Left colon (tissue), 2 donors: Measurements from ENCODE around the gene CLEC16A. TPM values are rescaled to one million over a fixed set of nuclear protein-coding genes. Genes with fewer than 3 reads are reported as not detected.
"Not testable (repeated sequence)": the region's sequence is repeated elsewhere in the genome, so short reads cannot be mapped to it uniquely, and the experiment has no call there.

Experiments used
- ATAC-seq: fragments of 200-7000 bp; cut with Tn5 transposase; one replicate; pipeline ENCODE4 v1.9.1; 2020; ENCODE audit warnings: mild to moderate bottlenecking, moderate library complexity
- DNase-seq, 2 donors: peaks; one replicate each; pipeline ENCODE4 v3.0.0-alpha.2; 2020
- intact Hi-C, 2 donors: fragments of 100-400 bp; cut with DNase I in 1 of 2; cut with micrococcal nuclease in 1 of 2; formaldehyde crosslinking; loops; one replicate each; pipeline versions ENCODE4 v1.11.2 to v1.14.0; 2022; cut with DNase I, micrococcal nuclease
- total RNA-seq, 2 donors: library from RNA; stranded (reverse); fragmentation: NEBNext Ultra II Directional; extraction: Animal tissue kit (Norgen Biotek cat#: 25700); gene quantifications; one replicate each; pipeline ENCODE4 v1.2.1, GENCODE V29; 2021
- donor health status: DM: no; HTN: no; CAD: no.
- donor health status: DM: yes; HTN: yes; CAD: no.

Gene CLEC16A
- total RNA-seq, 2 donors from 2014 or later, result 27.3 to 41.6 TPM

DNA sequence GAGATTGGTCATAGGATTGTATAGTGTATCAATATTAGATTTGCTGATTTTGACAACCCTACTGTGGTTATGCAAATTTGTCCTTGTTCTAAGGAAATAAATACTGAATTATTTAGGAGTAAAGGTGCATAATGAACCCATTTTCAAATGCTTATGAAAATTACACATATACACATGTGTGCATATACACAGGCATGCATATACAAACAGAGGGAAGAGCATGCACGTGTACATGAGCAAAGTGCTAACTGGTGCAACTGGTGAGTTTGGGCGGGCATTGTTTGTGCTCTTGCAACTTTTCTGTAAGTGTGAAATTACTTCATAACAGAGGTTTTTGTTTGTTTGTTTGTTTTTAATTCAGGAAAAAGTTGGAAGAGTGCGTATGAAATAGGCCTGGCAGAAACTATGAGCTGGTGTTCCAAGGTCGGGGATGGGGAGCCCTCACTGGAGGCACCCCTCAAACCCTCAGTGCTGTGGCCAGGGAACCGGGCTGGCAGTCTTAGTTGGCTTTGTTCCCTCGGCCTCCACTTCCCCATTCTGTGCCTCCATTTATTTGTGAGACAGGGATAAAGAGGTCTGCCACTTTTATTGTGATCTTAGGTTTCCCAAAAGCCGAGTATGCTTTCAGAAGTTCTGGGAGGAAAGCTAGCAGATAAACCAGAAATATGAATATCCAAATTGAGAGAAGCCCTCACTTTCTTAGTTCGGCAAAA, 7.9 kb upstream of the CLEC16A start:
- ATAC-seq (no peak), DNase-seq (no peak)
- intact Hi-C loops, result no loop called here

GRCh38 chr16:10937068-10937859, 7.1 kb upstream of the CLEC16A start:
- ATAC-seq, result no peak
- DNase-seq, result no peak
- intact Hi-C loops, result no loop called here

GRCh38 chr16:10938321-10938720, 6.0 kb upstream of the CLEC16A start:
- DNase-seq, result no peak
- intact Hi-C loops, result no loop called here
- ATAC-seq, result peak; percentile 21

DNA sequence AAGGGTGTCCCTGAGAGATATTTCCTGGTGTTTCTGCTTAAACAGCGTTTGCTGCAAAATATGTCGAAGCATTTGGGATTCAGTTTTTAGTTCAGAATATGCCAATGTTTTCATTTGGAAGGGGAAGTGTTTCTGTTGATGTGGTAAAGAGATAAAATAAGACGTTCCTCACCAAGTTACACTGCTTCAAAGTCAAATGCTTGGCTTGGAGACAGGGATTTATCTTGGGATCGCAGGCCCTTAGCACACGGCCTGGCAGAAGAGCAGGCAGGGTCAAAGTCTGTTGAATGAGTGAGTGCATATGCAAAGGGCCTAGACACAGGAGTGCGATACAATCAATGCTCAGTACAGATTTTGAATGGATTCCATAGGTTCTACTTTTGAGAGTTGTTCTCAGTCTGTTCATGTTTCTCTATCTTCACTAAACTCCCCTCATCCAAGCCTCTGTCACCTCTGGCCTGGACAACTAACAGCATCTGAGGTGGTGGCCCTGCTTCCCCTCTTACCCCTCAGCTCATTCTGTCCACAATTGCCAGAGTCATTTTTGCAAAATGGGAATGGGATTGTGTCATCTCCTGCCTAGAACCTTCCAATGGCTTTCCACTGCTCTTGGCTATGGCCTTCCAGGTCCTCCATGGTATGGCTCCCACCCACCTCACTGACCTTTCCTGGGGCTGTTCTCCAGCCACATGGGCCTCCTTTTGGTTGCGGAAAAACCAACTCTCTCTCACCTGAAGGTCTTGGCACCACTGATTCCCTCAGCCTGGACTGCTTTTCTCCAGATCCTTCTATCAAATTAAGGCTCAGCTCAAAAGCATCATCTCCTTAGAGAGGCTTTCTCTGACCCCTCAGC, 5.3 kb upstream of the CLEC16A start:
- intact Hi-C loops, result no loop called here
- DNase-seq (no peak), ATAC-seq (peak; percentile 31)

DNA sequence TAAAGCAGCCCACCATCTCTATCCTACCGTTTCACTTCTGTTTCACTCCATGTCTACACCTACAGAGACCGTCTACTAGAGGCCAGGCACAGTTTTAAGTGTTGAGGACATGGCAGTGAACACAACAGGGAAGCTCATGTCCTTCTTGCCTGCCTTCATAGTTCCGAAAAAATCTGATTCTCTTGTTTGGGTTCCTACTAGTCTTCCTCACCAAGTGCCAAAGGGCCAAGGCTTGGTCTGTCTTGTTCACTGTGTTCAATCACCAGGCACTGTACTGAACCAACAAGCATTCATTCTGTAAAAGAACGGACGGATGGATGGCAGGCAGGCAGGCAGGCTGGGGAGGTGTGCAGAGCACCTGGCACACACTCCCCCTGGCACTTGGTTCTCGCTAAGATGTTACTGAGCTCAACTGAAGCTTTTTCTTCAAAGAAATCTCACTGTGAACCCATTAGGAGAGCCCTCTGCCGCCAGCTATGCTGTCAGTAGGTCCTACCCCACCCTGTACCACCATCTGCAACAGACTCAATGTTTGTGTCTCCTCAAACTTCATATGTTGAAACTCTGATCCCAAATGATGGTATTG, 4.6 kb upstream of the CLEC16A start:
- intact Hi-C loops, result no loop called here
- no peak for ATAC-seq
- no peak for DNase-seq

DNA sequence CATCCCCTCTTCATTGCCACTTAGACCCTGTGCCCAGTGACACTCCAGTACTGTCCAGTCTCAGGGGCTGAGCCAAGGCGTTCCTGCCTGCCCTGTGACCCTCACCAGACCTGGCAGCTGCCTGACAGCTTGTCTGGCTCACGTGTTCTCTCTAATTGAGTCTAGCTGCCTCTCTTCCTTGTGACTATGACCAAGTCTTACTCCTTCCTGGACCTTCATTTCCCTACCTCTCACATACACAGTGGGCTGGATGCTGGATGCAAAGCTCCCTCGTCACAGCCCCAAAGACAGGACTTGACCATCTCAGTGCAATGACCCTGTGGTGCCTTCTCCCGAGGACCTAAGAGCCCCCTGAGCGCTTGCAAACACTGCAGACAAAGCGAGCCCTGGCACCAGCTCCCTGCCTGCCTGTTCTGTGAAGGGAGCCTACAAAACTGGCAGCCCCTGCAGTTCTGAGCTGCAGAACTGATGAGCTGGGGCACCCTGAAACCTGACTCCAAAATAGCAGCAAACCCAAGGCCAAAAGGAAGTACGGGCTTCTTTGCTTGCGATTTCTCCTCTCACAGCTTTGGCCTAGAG, 3.8 kb upstream of the CLEC16A start:
- ATAC-seq, result peak; percentile 12
- intact Hi-C loops, result no loop called here
- DNase-seq, result peak in 1 of 2 donors; percentile 64

DNA sequence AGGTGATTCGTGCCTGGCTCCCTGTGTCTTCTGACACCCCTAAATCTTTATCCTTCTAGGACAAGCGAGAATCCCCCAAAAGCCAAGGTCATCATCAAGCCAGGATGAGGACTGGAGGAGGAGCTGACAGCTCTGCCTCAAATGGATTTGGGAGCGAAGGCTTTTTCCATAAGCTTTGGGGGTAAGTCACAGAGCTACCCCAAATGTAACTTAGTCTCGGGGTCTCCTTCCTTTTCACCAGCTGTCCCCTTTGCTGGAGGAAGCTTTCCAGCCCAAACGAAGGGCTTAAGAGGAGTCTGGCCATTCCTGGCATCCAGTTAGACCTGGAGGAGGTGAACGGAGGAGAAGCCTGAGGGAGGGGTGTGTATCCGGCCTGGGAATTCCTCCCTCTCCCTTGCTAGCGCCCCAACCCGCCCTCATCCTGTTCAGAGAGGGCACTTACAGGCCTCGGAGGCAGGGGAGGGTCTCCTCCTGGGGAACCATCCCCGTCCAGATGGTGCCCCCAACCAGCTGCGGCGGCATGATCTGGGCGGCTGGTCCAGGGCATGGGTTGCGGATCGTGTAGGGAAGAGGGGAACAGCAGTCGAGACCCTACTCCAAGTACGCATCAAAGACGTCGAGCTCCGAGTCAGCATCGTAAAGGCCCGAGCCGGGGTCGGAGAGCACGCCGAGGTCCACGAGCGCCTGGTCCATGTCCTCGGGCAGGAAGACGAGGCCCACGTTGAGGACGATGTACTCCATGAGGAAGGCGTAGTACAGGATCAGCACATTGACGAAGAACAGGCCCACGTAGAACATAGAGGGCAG, 3.0 kb upstream of the CLEC16A start:
- intact Hi-C loops, result no loop called here
- ATAC-seq (no peak), DNase-seq (peak in 1 of 2 donors; percentile 36)

DNA sequence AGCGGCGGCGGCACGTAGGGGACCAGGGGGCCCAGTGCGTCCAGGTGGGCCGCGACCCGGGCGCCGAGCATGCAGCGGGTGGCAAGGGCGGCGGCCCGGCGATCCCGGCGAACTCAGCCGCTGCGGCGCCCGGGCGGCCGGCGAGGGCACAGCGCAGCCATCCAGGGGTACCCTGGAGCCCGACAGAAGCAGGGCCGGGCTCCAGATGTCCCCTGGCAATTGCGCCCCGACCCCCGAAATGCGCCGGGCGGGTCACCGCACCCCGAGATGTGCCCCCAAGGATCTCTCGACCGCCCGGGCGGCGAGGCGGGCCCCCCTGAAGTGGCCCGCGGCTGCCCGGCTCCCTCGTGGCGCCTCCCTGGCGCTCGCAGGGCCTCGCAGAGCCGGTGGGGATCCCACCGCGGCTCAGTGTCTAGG, 2.4 kb upstream of the CLEC16A start:
- peak; percentile 10 for ATAC-seq
- DNase-seq, intact Hi-C loops: not testable (repeated sequence)

DNA sequence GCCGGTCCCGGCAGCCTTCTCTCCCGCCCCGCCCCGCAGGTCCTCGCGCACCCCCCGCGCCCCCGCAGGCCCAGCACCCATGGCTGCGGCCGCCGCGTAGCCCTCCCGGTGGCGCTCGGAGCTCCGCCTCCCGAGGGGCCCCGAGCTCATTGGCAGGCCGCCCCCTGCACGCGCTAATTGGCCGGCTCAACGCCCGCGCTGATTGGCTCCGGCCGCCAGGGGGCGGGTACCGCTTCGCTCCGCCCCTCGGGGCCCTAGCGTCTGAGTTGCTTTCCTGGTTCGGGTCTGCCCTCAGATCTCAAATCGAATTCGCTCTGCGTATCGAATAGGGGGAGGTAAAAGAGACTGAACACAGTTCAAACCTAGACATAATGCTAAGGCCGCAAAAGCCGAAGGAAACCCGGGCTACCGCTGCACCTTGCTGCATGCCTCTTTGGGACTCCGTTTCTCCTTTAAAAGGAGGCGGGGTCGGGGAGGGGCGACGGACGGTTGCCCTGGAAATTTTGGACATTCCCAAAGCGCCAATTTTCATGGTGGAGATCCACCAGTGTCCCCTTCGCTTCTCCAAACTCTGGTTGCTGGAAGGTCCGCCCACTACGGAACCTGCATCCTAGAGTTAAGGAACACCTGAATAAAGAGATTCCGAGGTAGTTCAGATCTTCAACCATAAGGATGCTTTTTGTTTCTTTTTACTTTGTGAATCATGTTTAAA, 1.9 kb upstream of the CLEC16A start, which contains the start of gene DEXI:
Gene DEXI, minus strand, starts transcription at position 117 of the 712 bp plus-strand sequence. CDS start 463 bp downstream, outside the sequence.
- DNase-seq (peak; percentile 92 to 94), ATAC-seq (peak; percentile 64)
- intact Hi-C loops, result no loop called here

GRCh38 chr16:10943064-10943353, 1.4 kb upstream of the CLEC16A start:
- intact Hi-C loops, result no loop called here
- DNase-seq (no peak), ATAC-seq (no peak)

DNA sequence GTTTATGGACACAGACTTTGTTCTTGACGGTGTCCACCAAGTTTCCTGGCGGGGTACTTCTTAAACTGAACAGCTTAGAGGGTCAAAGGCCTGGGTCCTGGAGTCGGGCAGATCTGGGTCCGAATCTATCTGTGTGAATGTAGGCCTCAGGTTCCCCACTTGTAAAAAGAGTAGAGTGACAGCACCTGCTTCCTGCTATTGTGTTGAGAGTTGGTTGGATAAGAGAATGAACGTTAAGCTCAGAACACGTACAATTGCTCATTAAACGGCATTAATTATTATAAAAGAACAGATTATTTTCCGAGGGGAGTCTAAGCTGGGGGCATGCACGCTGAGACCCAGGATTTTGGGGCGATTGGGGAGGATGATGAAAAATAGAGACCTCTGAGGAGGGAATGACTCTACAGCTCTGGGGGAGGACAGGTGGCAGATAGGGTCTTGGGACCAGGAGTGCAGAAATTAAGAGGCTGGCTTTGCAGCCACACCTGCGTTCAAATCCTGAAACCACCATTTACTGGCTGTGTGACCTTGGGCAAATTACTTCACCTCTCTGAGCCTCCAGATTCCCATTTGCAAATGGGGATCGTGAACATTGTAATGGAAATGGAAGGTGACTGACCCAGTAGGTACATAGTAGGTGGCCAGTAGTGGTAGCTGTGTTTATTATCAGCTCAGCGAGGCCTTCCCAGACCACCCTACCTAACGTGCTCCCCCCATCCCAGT, 862 bp downstream of the CLEC16A start:
- ATAC-seq (no peak), DNase-seq (no peak)
- intact Hi-C loops, result no loop called here

DNA sequence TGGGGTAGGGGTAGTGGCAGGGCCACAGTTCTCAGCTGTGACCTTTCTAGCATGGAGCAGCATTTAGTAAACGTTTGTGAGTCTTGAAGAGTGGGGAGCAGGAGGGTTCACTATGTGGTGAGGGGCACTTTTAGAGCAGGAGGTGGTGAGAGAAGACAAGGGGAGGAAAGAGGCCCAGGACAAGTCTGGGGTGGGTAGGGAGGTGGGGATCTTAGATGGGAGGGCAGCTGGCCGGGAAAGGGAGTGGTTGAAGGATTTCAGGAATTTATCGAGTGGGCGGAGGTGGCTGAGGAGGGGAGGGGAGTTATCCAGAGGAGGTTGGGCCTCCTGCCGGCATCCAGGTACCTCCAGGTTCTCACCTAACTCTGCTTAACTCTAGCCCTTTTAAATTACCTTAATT, 1.9 kb downstream of the CLEC16A start:
- no peak for DNase-seq
- no peak for ATAC-seq
- intact Hi-C loops, result no loop called here

DNA sequence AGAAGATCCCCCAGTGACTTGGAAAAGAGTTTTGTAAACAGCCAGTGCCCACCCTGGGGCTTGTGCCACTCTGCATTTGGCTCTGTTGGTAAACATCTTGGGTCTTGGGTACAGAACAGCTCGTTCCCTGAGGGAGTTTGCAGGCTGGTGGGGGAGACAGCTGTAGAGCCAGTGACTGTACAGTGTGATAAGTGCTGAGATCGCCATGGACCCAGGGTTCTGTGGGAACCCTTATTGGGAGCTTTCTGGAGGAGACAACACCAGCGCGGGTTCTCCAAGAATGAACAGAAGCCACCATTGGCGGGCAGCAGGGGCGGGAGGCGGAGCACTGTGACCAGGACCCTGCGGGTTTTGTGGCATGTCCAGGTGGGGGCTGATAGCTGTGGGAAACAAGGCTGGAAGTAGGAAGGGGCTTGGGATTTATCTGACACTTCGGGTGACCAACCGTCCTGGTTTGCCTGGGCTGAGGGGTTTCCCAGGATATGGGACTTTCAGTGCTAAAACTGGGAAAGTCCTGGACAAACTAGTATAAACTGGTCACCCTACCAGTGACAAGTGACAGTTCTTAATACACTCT, 2.9 kb downstream of the CLEC16A start:
- DNase-seq, result no peak
- intact Hi-C loops, result no loop called here
- no peak for ATAC-seq

DNA sequence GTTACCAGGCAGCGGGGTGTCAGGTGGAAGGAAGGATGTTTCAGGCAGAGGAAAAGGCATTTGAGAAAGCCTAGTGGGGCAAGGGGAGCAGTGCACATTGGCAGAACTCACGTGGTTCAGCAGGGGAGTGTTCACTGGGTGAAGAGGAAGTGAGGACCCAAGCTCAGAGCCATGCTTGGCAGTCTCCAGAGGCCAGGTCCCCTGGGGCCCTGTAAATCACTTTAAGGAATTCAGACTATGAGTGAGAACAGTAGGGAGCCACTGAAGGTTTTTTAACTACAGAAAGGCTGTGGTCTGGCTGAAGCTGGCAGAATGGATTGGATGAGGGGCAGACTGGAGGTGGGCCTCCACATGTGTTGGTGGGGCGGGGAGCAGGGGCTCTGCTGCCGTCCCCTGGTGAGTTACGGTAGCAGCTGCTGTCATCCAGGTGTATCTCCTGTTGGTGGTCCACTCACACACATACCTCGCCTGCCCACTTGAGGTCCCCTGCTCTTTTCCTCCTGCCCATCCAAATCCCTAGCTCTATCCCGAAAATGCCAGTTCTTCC, 5.1 kb downstream of the CLEC16A start:
- no peak for ATAC-seq
- no peak for DNase-seq
- intact Hi-C loops, result no loop called here

GRCh38 chr16:10950393-10950792, 6.0 kb downstream of the CLEC16A start:
- ATAC-seq, result no peak
- DNase-seq, result no peak
- intact Hi-C loops, result no loop called here

- ATAC-seq (no peak), DNase-seq (no peak)
- intact Hi-C loops, result no loop called here
Observed at GRCh38 chr16:10951026-10951425, 6.7 kb downstream of the CLEC16A start.
